Endodermal cell (in vitro differentiated cells): Measurements from ENCODE around the gene HGD. TPM values are rescaled to one million over a fixed set of nuclear protein-coding genes. Genes with fewer than 3 reads are reported as not detected.

Source experiments
- DNase-seq: peaks from one replicate; pipeline ENCODE4 v3.0.0-alpha.2; 2017
- H3K27ac ChIP-seq: 2 replicates; pipeline ENCODE4 v1.5.1; 2013; ENCODE audit warnings: mild to moderate bottlenecking, low read depth, low read length, moderate library complexity
- H3K27me3 ChIP-seq: 2 replicates; pipeline ENCODE4 v1.6.1; 2013; ENCODE audit warnings: mild to moderate bottlenecking, low read length, moderate library complexity; ENCODE audit not compliant: insufficient read depth, control insufficient read depth, poor library complexity, severe bottlenecking
- H3K36me3 ChIP-seq: 2 replicates; pipeline ENCODE4 v1.7.0; 2013; ENCODE audit warnings: mild to moderate bottlenecking, low read length, moderate library complexity; ENCODE audit not compliant: control insufficient read depth, insufficient read depth
- H3K4me1 ChIP-seq: one replicate; pipeline ENCODE4 v1.7.0; 2013; ENCODE audit warnings: low read length; ENCODE audit not compliant: control insufficient read depth, insufficient read depth
- H3K4me3 ChIP-seq: 2 replicates; pipeline ENCODE4 v1.5.1; 2013; ENCODE audit warnings: mild to moderate bottlenecking, low read length, moderate library complexity
- H3K9ac ChIP-seq: 2 replicates; pipeline ENCODE4 v1.6.1; 2013; ENCODE audit warnings: mild to moderate bottlenecking, low read length, moderate library complexity; ENCODE audit not compliant: poor library complexity, severe bottlenecking; ENCODE audit errors: extremely low read depth
- H3K9me3 ChIP-seq: 2 replicates; pipeline ENCODE4 v1.6.1; 2013; ENCODE audit warnings: mild to moderate bottlenecking, low read length, moderate library complexity; ENCODE audit not compliant: control insufficient read depth
- H3K27ac Mint-ChIP-seq: 2 replicates; pipeline ENCODE4 v1.8.0; 2020; ENCODE audit warnings: mixed read lengths
- H3K27me3 Mint-ChIP-seq: 2 replicates; pipeline ENCODE4 v1.8.0; 2021; ENCODE audit warnings: mild to moderate bottlenecking, mixed read lengths; ENCODE audit not compliant: insufficient read depth
- H3K36me3 Mint-ChIP-seq: 2 replicates; pipeline ENCODE4 v1.8.0; 2020; ENCODE audit warnings: low read depth, mixed read lengths
- H3K4me1 Mint-ChIP-seq: 2 replicates; pipeline ENCODE4 v1.8.0; 2020; ENCODE audit warnings: mixed read lengths
- H3K4me3 Mint-ChIP-seq: 2 replicates; pipeline ENCODE4 v1.8.0; 2020; ENCODE audit warnings: mild to moderate bottlenecking, moderate library complexity, mixed read lengths
- H3K9me3 Mint-ChIP-seq: 2 replicates; pipeline ENCODE4 v1.8.0; 2020; ENCODE audit warnings: mild to moderate bottlenecking, mixed read lengths
- WGBS, 2 experiments: methylation state at CpG; one replicate each; pipeline versions ENCODE4 v1.1.5 to v1.1.7; 2013; ENCODE audit warnings: missing lambda C conversion rate in 2 of 2, mixed read lengths in 1 of 2; ENCODE audit not compliant: insufficient coverage in 1 of 2, insufficient read length in 1 of 2; 5-methylcytosine and 5-hydroxymethylcytosine counted together
- total RNA-seq, 2 donors: library from RNA; stranded (reverse); fragmentation: NEBNext Ultra II Directional in 1 of 2; extraction: Animal tissue kit (Norgen Biotek cat#: 25700) in 1 of 2; gene quantifications; 2 replicates in 1 of 2; 3 replicates in 1 of 2; pipeline ENCODE4 v1.2.1, GENCODE V29; 2021
- TF ChIP-seq, protein P1 (sequence below): fragments of 200-600 bp; sonication (generic); conservative IDR thresholded peaks from 2 replicates; pipeline ENCODE4 v1.5.0; 2021; ENCODE audit warnings: antibody characterized with exemption, mild to moderate bottlenecking

HGD gene
- total RNA-seq, 2 donors from 2014 or later, result not detected

DNA sequence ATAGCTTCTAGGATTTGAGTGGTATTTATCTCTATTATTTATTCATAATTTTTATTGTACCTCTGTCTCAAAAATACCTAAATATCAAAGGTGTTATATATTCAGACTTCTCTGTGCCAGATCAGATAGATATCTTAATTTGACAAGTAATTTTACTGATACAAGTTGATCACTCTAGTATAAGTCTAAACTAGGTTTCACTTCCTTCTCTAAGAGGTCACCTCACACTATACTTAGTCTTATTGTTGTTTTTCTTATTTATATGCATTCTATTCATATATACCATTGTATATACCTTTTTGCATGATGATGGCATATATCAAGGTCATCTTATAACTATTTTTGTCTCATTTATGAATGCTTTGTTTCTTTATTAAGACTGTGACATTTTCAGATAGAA is 26.4 kb upstream of the HGD start:
- H3K27ac Mint-ChIP-seq, result no peak overlapping the region
- Histone ChIP-seq H3K4me1 (no peaks in the 10 kb centered on the region), H3K27me3 (no peaks in the 10 kb centered on the region), H3K36me3 (peaks cover 15% of the 10 kb centered on the region), H3K9ac (no peak overlapping the region), H3K9me3 (peaks cover under 1% of the 10 kb centered on the region), H3K4me3 (no peak overlapping the region), H3K27ac (no peak overlapping the region)
- TF ChIP-seq, protein P1, sequence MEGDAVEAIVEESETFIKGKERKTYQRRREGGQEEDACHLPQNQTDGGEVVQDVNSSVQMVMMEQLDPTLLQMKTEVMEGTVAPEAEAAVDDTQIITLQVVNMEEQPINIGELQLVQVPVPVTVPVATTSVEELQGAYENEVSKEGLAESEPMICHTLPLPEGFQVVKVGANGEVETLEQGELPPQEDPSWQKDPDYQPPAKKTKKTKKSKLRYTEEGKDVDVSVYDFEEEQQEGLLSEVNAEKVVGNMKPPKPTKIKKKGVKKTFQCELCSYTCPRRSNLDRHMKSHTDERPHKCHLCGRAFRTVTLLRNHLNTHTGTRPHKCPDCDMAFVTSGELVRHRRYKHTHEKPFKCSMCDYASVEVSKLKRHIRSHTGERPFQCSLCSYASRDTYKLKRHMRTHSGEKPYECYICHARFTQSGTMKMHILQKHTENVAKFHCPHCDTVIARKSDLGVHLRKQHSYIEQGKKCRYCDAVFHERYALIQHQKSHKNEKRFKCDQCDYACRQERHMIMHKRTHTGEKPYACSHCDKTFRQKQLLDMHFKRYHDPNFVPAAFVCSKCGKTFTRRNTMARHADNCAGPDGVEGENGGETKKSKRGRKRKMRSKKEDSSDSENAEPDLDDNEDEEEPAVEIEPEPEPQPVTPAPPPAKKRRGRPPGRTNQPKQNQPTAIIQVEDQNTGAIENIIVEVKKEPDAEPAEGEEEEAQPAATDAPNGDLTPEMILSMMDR, result no peak
- peaks cover 12% of the 10 kb centered on the region for H3K36me3 Mint-ChIP-seq
- no peaks in the 10 kb centered on the region for H3K4me1 Mint-ChIP-seq
- peaks cover 4% of the 10 kb centered on the region for H3K27me3 Mint-ChIP-seq
- no peaks in the 10 kb centered on the region for H3K9me3 Mint-ChIP-seq
- H3K4me3 Mint-ChIP-seq, result no peak overlapping the region
- DNase-seq, result no peak

GRCh38 chr3:120706950-120707349 is 24.9 kb upstream of the HGD start:
- Mint-ChIP-seq H3K27ac (no peak overlapping the region), H3K27me3 (peaks cover 4% of the 10 kb centered on the region), H3K9me3 (peaks cover 1% of the 10 kb centered on the region), H3K36me3 (peaks cover 20% of the 10 kb centered on the region), H3K4me1 (no peaks in the 10 kb centered on the region), H3K4me3 (no peak overlapping the region)
- Histone ChIP-seq H3K36me3 (peaks cover 15% of the 10 kb centered on the region), H3K27ac (no peak overlapping the region), H3K4me1 (no peaks in the 10 kb centered on the region), H3K4me3 (no peak overlapping the region), H3K9me3 (peaks cover 8% of the 10 kb centered on the region), H3K9ac (no peak overlapping the region), H3K27me3 (no peaks in the 10 kb centered on the region)
- TF ChIP-seq, protein P1, result no peak
- DNase-seq, result no peak

DNA sequence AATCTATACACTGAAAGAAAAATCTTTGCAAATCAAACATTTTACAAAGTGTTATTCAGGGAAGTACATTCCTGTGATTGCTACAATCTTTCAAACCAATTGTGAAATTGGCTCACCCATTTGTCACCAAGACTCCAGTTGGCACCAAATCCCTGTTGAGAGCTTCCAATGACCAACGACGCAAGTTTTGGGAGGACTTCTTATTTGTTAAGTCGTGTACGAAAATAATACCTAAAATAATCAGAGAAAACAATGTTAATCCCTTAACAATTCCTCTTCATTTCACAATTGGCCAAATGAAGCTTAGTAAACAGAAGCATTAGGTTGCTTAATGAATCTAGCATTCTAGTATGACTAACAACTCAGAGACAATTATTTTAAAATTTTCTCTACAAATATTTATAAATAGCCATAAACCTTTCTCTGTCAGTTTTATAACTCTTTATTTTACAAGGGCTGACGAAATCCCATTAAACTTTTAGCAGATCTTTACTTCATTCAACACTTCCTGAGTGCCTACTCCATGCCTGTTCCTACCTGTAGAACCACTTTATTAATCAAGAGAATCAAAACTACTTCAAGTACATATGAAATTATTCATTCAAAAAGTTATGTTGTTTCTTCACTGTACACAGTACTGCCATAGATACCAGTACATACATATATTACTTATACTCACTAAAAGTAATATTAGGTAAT is 24.0 kb upstream of the HGD start:
- H3K36me3 ChIP-seq, result peaks cover 15% of the 10 kb centered on the region
- H3K27me3 ChIP-seq, result no peaks in the 10 kb centered on the region
- Mint-ChIP-seq H3K4me1 (no peaks in the 10 kb centered on the region), H3K36me3 (peaks cover 20% of the 10 kb centered on the region), H3K9me3 (peaks cover 1% of the 10 kb centered on the region), H3K27me3 (peaks cover 4% of the 10 kb centered on the region), H3K27ac (no peak overlapping the region), H3K4me3 (no peak overlapping the region)
- no peak for DNase-seq
- no peak overlapping the region for H3K9ac ChIP-seq
- peaks cover 8% of the 10 kb centered on the region for H3K9me3 ChIP-seq
- WGBS, 2 experiments, result 80 to 94% methylated on average over 1 to 5 of the region's 5 CpGs
- no peak overlapping the region for H3K4me3 ChIP-seq
- TF ChIP-seq, protein P1, result no peak
- H3K4me1 ChIP-seq, result no peaks in the 10 kb centered on the region
- H3K27ac ChIP-seq, result no peak overlapping the region
